HG02981 (cell line): ENCODE measurements around the gene TFG.

Experiments used
- ATAC-seq: cut with Tn5 transposase; IDR thresholded peaks from one replicate; pipeline ENCODE4 v1.9.1; 2021; ENCODE audit warnings: mild to moderate bottlenecking, moderate library complexity; ENCODE audit not compliant: unreplicated experiment

TFG gene

GRCh38 chr3:100703865-100704264, 5.4 kb upstream of the TFG start:
- ATAC-seq = no peak

- no peak for ATAC-seq
Measured at GRCh38 chr3:100706365-100706764, 2.9 kb upstream of the TFG start.

- ATAC-seq = no peak
Measured at GRCh38 chr3:100708644-100708988, 678 bp upstream of the TFG start.

- ATAC-seq = no peak
Measured at GRCh38 chr3:100709842-100710260, 557 bp downstream of the TFG start.

GRCh38 chr3:100710261-100710968, 1.1 kb downstream of the TFG start:
- peak; percentile 43 for ATAC-seq

- ATAC-seq = no peak
Measured at GRCh38 chr3:100715176-100715575, 5.9 kb downstream of the TFG start.

- ATAC-seq = no peak
Measured at GRCh38 chr3:100717063-100717462, 7.8 kb downstream of the TFG start.

GRCh38 chr3:100717637-100718487, 8.6 kb downstream of the TFG start:
- ATAC-seq = no peak

- no peak for ATAC-seq
Measured at GRCh38 chr3:100719136-100719535, 9.8 kb downstream of the TFG start.

GRCh38 chr3:100720426-100720825, 11.1 kb downstream of the TFG start:
- ATAC-seq = no peak

- no peak for ATAC-seq
Measured at GRCh38 chr3:100725935-100726513, 16.7 kb downstream of the TFG start.

- ATAC-seq = no peak
Measured at GRCh38 chr3:100726706-100727105, 17.4 kb downstream of the TFG start.

GRCh38 chr3:100730524-100730923, 21.2 kb downstream of the TFG start:
- ATAC-seq = no peak

- no peak for ATAC-seq
Measured at GRCh38 chr3:100732435-100732834, 23.1 kb downstream of the TFG start.

- ATAC-seq = no peak
Measured at GRCh38 chr3:100737334-100737733, 28.0 kb downstream of the TFG start.

GRCh38 chr3:100740207-100740606, 30.9 kb downstream of the TFG start:
- ATAC-seq = no peak

GRCh38 chr3:100743535-100743934, 34.2 kb downstream of the TFG start:
- no peak for ATAC-seq

GRCh38 chr3:100744671-100745070, 35.4 kb downstream of the TFG start:
- ATAC-seq = no peak

- ATAC-seq = no peak
Measured at GRCh38 chr3:100745617-100746016, 36.3 kb downstream of the TFG start.

- ATAC-seq = no peak
Measured at GRCh38 chr3:100746092-100746491, 36.8 kb downstream of the TFG start.

- no peak for ATAC-seq
Measured at GRCh38 chr3:100748220-100748619, 38.9 kb downstream of the TFG start.

GRCh38 chr3:100748967-100749366, 39.7 kb downstream of the TFG start:
- ATAC-seq = no peak
